NCI-H2227 treated with DMSO at 0.1 percent for 48 hours (cell line): ENCODE results near the gene CSTB.
A peak's percentile ranks its signal among the peaks of the same experiment; 100 is the strongest.

ENCODE experiments used
- DNase-seq: peaks from one replicate; lab custom pipeline; 2025; lab: John Stamatoyannopoulos, UW

The CSTB gene

DNA sequence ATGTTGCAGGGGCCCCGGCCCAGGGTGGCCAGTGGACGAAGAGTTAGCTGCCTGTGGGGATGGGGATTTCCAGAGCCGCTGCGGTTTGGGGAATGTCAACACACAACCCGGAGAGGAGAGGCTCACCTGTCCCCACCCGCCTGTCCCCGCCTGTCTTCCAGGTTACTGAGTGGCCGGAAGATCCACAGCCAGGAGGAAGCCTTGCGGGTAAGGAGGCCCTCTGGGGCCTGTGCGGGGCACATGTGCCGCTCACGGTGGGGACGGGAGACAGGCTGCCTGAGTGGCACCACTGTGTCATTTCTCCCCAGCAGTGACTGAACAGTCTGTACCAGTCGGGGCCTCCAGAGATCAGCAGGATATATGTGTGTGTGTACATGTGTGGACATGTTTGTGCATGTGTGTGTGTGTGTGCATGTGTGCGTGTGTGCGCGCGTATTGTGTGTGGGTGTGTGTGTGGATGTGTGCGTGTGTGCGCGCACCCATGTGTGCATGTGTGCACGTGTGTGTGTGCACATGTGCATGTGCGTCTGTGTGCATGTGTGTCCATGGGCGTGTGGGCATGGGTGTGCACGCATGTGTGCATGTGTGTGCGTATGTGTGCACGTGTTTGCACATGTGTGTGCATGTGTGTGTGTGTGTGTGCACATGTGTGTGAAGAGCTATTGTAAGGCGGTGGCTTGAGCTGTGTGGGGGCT, 25.6 kb downstream of the CSTB start:
- DNase-seq, result no peak

GRCh38 chr21:43749651-43750262, 26.4 kb downstream of the CSTB start:
- DNase-seq, result no peak

DNA sequence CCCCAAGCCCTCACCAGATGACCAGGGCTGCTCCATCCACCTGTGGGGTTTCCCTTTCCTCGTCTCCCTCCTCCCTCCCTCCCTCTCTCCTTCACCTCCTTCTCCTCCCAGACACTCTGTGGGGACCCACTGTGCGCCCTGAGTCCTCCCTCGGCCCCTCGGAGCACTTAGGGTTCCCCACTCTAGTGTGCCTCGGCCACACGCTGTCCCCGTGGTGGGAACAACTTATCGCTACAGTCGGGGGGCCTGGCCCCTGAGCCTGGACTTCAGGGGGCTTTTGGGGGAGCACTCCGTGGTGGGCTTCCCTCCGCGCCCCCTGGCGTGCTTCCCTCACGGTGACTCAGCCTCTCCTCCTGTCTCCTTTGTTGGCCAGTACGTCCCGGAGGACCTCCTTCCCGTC, 27.5 kb downstream of the CSTB start:
- no peak for DNase-seq

- DNase-seq, result no peak
Observed at GRCh38 chr21:43745772-43746517, 30.2 kb downstream of the CSTB start.

- DNase-seq, result no peak
Observed at GRCh38 chr21:43744725-43745124, 31.4 kb downstream of the CSTB start.

- DNase-seq, result no peak
Observed at GRCh38 chr21:43743947-43744346, 32.2 kb downstream of the CSTB start.

GRCh38 chr21:43741423-43742096, 34.5 kb downstream of the CSTB start:
- DNase-seq, result no peak

- DNase-seq, result peak; percentile 15
Observed at GRCh38 chr21:43740497-43741156, 35.5 kb downstream of the CSTB start.

GRCh38 chr21:43739621-43740435, 36.3 kb downstream of the CSTB start:
- DNase-seq, result no peak

DNA sequence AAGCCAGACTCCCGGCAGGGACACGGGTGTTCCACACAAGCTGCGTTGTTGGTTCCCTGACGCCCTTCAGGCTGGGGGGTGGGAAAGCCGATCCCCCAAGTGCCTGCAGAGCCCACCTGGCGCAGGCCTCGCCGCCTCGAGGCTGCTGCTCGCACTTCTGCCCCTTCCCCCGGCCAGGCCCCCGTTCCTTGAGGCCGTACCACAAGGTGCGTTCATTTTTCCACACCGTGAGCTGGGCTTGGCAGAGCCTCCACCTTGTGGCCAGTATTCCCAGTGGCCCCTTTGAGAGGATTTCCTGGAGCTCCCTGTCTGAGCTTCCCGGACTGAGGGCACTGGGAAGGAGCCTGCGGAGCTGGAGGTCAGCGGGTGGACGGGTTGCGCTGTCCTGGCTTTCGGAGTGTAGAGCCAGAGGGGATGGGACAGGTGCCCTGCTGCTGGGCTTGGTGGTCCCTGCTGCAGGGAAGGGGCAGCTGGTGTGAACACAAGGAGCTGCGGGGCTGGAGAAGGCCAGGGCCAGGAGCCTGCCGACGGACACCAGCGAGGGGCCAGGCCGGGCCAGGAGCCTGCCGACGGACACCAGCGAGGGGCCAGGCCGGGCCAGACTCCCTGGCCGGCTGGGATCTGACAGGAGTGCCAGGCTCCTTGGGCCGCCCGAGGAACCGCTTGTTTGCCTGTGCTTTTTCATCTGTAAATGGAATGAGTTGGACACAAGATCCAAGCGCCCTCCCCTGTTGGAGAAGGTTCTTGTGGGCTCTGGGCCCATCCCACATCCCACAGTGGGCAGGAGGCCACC, 38.8 kb downstream of the CSTB start:
- DNase-seq, result no peak

DNA sequence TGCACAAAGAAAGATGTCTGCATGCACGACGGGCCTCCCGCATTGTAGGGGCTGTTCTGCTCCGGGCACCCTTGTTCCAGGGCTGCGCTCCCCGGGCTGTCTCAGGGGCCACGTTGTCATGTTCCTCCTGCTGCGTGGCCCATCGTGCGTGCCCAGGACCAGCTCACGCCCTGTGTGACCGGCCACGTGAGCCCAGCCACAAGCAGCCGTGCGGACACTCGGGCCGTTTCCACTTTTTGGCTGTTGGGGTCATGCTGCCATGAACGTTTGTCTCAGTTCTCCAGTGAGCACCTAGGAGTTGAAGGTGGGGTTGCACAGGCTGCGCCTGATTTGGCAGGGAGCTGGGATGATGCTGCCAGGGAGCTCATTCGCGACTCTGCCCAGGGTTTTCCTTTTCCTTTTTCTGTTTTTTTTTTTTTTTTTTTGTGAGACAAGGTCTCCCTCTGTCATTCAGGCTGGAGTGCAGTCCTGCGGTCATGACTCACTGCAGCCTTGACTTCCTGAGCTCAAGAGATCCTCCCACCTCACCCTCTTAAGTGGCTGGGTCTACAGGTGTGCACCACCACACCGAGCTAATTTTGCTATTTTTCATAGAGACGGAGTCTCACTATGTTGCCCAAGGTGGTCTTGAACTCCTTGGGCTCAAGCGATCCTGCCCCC, 39.8 kb downstream of the CSTB start:
- DNase-seq, result no peak

DNA sequence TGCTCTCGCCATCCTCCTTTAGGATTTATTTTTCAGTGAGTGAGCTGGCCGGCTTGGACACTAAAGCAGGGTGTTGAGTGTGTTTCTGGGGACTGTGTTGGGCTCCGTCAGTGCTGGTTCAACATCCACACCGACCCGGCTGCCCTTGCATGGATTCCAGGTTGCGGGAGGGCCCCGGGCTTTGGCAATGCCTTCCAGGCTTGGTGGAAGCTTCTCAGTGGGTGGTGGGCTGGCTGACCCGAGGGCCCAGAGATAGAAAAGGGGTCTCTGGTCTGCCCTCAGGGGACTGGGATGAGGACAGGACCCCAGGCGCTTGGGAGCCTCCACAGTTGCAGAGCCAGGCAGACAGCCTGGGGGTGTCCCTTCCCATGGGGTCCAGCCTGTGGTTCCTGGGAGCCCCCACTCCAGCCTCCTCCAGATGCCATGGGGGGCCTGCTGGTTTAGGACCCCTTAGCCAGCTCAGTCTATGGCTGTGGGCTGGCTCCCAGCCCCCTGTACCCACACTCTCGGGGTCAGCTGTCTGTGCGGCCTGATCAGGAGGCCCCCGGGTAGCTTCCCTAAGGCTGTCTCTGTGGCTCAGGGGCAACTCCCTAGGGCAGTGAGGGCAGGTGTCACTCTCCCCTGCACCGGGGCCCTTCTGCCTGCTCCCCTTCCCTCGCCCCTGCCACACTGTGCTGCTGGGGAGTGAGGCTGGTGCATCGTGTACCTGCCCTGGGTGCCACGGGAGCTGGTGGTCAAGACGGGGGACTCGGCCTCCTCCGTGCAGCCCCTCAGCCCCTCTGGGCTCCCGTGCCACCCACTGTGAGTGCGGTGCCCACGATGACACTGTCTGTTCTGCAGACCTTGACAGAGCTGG, 40.6 kb downstream of the CSTB start:
- DNase-seq, result no peak

- no peak for DNase-seq
Observed at GRCh38 chr21:43734928-43735229, 41.2 kb downstream of the CSTB start.

DNA sequence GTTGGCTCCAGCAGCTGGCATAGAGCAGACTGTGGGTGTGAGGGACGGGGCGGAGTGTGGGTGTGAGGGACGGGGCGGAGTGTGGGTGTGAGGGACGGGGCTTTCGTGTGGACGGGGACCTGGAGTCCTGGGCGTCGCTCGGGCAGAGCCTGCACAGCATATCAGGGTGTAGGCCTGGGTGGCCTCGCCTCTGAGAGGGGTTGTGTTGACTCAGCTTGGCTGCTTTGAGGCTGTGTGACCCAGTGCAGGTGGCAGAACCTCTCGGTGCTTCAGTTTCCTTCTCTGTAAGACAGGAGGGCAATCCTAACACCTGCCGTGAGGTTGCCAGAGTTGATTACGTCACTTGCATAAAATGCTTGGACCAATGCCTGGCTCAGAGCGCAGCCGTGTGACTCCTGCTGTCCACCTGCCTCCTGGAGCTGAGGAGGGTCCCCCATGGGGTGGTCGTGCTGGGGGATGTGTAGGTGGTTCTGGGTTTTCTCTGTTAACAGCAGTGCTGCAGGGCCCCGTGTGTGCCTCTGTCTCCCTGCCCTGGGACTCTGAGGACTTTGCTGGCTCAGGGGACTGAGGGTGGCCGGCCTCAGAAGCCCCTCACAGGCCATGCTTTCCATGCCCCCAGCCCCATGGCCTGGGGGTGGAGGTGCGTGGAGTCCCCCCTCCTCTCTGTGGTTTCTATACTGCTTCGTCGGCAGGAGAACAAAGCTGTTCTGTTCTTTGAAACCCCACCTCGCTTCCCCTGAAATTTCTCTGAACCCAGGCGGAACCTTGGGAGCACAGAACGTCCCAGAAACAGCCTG, 41.8 kb downstream of the CSTB start:
- DNase-seq, result no peak

DNA sequence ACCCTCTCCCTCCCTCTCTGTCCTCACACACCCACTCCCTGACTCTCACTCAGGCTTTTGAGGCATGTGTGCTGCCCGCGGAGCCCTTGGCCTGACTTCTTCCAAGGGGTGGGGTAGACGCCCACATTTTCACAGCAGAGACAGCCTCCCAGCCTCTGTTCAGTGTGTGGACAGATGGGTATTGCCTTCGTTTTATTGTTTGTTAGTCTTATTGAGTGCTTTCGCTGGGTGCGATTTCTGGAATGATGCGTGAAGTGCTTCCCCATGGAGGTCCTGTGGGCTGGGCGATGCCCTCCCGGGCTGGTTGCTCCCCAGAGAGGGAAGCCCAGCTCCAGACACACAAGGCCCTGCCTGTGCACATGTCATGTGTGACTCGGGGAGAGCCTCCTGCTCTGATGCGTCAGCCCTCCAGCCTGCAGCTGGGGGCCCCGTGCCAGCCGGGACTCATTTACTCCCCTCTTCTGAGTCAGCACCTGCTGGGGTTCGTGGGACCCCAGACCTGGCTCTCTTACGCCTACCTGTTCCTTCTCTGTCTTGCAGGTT, 42.5 kb downstream of the CSTB start:
- DNase-seq, result no peak

DNA sequence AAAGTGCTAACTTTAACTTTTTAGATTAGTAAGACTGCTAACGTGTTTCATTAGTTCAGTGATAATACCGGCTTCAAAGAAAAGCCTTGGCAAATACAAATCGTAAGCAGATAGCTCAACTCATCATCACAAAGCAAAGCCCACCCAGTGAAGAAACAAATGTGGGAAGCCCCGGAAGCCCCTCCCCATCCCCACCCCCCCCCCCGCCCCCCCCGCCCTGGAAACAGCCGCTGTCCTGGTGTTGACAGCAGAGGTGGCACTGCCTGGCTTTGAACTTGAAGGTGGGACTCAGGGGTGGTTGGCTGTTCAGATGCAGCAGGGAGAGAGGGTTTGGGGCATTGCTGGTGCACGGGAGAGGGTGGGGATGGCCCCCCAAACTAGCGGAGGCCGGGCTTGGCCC, 43.0 kb downstream of the CSTB start:
- DNase-seq, result no peak

DNA sequence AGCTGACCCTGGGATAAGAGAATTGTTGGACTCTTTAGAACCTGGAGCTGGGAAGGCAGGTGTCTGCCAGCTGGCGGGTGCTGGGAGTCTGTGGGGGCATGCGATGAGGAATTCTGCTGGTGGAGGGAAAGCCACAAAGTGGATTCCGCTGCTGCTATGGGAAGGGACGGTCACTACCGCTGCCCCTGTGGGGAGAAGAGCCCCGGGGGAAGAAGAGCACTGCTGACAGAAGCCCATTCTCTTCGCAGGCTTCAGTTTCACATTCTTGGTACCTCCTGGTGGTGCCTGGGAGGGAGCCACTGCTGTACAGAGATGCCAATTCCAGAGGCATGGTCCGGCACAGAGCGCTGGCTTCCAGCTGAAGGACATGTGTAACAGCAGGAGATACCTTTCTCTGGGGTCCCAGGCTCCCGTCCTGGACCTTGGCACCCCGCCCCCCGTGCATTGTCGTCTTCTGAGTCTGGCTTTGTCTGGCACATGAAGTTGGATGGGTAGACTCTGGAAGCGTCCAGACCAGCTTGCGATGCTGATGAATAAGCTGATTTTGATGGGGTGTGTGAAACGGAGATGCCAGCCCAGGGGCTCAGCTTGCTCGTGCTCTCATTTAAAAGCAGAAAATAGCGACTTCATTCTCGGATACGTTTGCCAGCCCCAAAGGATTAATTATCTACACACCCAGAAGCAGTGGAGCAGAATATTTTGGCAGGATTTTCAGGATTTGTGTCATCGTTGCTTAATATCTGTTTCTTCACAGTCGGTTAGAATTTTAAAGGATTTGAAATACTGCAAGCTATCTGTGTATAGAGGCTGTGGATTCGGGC, 44.0 kb downstream of the CSTB start:
- DNase-seq, result no peak
